ENCODE results near the gene GATA5.

DNA sequence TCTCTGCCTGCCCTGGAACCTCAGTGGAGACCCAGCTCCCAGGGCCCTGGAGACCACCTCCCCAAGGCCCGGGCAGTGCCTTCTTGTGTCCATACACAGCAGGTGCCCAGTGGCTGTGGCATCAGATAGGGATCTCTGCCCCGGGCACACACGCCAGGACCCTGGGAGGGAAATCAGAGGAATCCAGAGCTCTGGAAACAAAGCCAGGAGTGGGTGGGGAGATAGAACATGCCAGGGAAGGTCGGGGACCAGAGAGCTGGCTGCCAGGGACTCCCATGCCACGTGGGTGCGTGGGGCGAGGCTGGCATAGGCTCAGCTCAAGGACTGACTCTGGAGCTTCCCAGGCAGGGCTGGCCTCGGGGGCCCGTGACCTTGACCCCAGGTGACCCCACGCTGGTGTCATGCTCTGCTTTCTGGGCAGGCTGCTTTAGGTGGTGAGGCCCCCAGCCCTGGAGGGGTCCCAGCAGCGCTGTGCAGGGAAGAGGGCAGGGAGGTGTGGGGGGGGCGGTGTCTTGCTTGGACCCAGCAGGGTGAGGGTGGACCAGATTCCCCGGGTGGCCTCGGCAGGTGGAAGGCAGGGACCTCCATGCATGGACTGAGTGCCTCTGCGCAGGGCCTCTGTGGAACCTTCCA lies 17.6 kb upstream of the GATA5 start:
- TF ChIP-seq POLR2A (IDR thresholded peaks at IDR 0.05), result no peak
- TF ChIP-seq, protein P1, sequence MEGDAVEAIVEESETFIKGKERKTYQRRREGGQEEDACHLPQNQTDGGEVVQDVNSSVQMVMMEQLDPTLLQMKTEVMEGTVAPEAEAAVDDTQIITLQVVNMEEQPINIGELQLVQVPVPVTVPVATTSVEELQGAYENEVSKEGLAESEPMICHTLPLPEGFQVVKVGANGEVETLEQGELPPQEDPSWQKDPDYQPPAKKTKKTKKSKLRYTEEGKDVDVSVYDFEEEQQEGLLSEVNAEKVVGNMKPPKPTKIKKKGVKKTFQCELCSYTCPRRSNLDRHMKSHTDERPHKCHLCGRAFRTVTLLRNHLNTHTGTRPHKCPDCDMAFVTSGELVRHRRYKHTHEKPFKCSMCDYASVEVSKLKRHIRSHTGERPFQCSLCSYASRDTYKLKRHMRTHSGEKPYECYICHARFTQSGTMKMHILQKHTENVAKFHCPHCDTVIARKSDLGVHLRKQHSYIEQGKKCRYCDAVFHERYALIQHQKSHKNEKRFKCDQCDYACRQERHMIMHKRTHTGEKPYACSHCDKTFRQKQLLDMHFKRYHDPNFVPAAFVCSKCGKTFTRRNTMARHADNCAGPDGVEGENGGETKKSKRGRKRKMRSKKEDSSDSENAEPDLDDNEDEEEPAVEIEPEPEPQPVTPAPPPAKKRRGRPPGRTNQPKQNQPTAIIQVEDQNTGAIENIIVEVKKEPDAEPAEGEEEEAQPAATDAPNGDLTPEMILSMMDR (IDR thresholded peaks at IDR 0.05), result no peak

All from uterus (tissue), 2 donors.